T-helper 1 cell (primary cell): ENCODE measurements around the gene TVP23A.
A peak's percentile ranks its signal among the peaks of the same experiment; 100 is the strongest.
"Not testable (repeated sequence)": the region's sequence is repeated elsewhere in the genome, so short reads cannot be mapped to it uniquely, and the experiment has no call there.

ENCODE experiments used
- DNase-seq, 5 donors: peaks; one replicate each; pipeline ENCODE4 v3.0.0-alpha.2; 2012 to 2020

The TVP23A gene

DNA sequence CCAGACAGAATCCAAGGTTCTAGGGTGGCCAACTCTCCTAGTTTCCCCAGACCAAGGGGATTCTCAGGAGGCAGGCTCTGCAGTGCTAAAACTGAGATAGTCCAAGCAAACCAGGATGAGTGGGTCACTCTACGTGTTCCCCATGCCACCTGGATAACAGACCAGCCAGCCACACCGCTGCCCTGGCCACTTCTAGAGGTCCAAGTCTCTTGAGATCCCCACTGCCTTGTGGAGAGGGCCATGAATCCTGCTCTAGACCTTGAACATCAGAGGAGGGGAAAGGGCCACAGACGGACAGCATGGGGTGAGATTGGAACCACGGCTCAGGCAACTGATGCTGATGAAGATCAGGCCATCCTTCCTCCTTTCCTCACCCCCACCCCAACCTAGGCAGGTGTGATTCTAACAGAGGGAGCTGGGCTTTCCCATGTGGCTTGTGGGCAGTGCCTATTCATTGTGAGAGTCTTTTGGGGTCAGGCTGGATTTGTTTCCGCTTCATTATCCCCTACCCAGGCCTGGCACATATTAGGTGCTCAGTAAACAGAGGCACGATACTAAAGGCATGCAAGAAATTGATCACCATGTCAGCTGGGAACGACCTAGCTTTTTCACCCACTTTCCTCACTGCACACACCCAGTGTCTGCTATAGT is 16.8 kb upstream of the TVP23A start:
- DNase-seq: peak in 1 of 5 donors; percentile 72

GRCh38 chr16:10834766-10835165 is 16.2 kb upstream of the TVP23A start:
- no peak for DNase-seq

DNA sequence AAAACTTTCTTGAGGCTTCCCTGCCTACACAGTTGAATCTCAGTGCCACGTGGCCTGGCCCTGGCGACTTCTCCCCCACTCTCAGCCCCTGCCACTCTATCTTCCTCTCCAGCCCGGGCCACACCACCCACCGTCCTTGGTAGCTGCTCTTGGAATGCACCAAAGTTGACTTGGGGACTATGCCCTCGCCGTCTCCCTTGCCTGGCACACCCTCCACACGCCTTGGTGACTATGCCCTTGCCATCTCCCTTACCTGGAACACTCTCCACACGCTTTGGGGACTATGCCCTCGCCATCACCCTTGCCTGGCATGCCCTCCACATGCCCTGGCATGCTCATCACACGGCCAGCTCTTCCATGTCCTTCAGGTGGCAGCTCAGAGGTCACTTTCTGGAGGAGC is 15.5 kb upstream of the TVP23A start:
- no peak for DNase-seq

- DNase-seq: no peak
Measured at GRCh38 chr16:10833271-10833670, 14.7 kb upstream of the TVP23A start.

- DNase-seq: no peak
Measured at GRCh38 chr16:10831894-10832886, 13.6 kb upstream of the TVP23A start.

DNA sequence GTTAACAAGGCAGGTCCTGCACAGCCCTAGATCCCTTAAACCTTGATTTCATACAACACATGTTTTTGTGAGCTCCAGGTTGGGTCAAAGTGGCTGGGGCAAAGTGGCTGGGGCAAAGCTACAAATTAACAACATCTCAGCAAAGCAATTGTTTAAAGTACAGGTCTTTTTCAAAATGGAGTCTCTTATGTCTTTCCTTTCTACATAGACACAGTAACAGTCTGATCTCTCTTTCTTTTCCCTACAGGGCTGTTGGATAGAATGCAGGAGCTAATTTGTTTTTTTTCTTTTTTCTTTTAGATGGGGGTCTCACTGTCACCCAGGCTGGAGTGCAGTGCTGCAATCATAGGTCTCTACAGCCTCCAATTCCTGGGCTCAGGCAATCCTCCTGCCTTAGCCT is 11.6 kb upstream of the TVP23A start:
- DNase-seq: not testable (repeated sequence)

DNA sequence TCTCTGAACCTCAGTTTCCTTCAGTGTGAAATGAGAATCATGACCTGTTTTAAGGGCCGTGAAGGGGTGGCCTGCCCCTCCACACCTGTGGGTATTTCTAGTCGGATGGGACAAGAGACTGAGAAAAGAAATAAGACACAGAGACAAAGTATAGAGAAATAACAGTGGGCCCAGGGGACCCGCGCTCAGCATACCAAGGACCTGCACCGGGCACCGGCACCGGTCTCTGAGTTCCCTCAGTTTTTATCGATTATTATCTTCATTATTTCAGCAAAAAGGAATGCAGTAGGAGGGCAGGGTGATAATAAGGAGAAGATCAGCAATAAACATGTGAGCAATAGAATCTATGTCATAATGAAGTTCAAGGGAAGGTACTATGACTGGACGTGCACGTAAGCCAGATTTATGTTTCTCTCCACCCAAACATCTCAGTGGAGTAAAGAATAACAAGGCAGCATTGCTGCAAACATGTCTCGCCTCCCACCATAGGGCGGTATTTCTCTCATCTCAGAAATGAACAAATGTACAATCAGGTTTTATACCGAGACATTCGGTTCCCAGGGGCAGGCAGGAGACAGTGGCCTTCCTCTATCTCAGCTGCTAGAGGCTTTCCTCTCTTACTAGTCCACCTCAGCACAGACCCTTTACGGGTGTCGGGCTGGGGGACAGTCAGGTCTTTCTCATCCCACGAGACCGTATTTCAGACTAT is 10.9 kb upstream of the TVP23A start:
- DNase-seq: not testable (repeated sequence)

DNA sequence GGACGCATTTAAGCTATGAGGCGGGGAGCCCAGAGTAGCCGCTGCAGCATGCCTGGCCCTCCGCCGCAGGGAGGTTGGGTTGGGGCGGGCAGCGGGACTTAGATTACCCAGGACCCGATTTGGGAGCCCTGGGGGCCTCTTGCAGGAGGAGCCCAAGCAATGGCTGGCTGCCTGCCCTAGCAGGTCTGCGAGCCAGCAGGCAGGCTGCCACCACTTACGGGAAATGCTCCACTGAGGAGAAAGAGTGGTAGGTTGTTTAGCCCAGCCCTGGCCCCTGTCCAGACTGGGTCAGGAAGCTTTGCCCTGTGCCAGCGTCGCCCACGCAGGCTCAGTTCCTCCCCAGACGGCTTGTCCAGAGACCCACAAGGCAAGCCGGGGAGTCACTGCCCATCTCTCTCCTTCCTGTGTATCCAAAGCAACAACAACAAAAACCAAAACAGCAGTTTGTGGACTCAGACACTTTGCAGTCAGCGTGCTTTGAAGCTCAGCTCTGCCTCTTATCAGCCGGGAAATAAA is 10.3 kb upstream of the TVP23A start:
- no peak for DNase-seq

- no peak for DNase-seq
Measured at GRCh38 chr16:10827691-10828341, 9.2 kb upstream of the TVP23A start.

- no peak for DNase-seq
Measured at GRCh38 chr16:10824111-10824893, 5.7 kb upstream of the TVP23A start.

DNA sequence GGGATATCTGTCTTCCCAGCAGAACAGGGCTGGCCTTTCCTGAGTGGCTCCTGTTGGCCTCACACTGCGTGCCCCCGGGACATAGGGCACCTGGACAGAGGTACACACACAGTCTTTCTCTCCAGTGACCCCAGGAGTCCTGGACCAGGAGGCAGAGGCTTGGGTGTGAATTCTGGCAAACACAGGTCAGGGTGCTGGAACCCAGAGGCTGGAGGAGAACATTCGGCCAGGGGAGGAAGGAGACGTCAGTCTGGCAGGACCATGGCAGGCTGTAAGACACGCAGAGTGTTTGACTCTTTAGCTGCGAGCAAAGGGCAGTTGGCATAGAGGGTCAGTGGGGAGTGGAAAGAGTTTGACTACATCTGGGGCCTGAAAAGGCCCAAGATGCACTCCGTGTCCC is 4.1 kb upstream of the TVP23A start:
- no peak for DNase-seq

DNA sequence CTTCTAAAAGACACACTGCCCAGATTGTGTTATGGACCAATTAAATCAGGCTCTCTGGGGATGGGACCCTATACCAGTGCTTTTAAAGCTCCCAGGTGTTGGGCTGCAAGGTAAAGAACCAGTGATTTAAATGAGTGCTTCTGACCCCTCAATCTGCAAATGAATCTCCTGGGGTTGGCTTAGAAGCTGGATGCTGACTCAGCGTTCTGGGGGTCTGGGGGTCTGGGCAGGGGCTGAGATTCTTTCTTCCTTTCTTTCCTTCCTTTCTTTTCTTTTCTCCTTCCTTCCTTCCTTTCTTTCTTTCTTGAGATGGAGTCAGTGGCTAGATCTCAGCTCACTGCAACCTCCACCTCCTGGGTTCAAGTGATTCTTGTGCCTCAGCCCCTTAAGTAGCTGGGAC is 2.0 kb upstream of the TVP23A start:
- DNase-seq: no peak

- no peak for DNase-seq
Measured at GRCh38 chr16:10817514-10817913, 1.1 kb downstream of the TVP23A start.

DNA sequence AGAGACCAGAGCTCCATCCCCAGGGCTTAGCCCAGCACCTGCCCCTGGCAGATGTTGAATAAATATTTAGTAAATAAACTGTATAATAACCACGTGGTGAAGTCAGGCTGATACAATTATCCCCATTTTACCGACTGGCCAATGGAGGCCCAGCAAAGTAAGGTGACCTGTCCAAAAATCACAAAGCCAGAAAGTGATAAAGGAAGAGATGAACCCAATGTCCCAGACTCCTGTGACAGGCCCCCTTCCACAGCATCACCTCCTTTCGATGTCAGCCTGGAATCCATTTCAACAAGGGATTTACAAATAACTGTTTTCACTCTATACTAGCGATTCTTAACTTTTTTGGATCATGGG is 5.5 kb downstream of the TVP23A start:
- no peak for DNase-seq

GRCh38 chr16:10812312-10813098 is 6.1 kb downstream of the TVP23A start:
- peak in 1 of 5 donors; percentile 63 for DNase-seq

DNA sequence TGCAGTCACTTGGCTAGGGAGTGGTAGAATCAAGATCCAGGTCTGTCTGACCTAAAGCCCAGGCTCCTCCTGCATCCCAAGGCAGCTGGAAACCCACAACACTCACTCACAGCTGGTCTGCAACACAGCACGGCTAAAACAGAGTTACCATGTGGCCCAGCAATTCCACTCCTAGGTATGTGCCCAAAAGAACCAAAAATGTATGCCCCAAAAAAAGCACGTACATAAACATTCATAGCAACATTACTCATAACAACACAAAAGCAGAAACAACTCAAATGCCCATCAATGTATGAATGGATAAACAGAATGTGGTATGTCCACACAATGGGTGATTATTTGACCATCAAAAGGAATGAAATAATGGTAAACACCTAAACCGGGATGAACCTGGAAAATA is 8.9 kb downstream of the TVP23A start:
- DNase-seq: no peak

DNA sequence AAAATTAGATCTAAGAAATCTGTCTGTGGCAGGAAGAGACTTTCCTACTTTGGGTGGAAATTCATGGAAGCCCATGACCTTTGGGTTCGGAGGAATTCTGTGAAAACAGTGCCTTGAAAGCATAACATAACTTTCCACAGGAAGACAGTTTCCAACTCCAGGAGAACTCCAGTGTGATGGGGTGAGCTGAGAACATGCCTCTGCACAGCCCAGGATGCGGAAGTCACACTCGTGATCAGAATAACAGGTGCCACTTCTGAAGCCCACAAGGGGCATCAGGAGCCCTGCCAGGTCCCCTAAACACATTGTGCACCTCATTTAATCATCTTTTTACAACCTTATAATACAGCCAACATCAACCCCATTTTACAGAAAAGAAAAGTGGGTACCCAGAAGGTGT is 9.7 kb downstream of the TVP23A start:
- DNase-seq: no peak

DNA sequence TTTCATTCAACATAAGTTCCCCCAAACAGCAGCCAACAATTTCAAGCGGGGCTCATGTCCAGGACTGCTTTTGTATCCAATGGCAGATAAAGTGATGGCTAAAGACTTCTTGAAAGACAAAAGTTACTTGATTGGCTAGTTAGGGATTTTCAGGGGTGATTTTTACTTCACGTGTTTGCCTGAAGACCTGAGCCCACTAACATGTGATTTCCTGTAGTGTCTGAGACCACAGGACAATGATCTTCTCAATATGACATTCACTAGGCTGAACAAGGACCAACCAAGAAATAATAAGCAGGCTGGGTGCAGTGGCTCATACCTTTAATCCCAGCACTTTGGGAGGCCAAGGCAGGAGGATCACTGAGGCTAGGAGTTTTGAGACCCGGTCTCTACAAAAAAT is 10.4 kb downstream of the TVP23A start:
- no peak for DNase-seq

DNA sequence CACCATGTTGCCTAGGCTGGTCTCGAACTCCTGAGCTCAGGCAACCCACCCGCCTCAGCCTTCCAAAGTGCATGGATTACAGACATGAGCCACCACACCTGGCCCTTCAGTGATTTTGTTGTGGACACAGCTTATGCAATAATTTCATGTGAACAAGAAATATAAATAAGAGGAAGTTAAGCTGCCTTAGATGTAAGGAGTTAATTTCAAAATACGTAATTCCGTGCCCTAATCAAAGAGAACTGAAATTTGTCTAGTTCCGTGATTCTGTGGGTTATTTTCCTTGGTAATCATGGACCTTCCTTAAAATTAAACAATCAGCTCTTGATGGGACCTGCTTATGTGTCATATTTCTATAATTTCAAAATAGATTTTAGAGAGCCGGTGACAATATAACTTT is 11.9 kb downstream of the TVP23A start:
- DNase-seq: no peak

DNA sequence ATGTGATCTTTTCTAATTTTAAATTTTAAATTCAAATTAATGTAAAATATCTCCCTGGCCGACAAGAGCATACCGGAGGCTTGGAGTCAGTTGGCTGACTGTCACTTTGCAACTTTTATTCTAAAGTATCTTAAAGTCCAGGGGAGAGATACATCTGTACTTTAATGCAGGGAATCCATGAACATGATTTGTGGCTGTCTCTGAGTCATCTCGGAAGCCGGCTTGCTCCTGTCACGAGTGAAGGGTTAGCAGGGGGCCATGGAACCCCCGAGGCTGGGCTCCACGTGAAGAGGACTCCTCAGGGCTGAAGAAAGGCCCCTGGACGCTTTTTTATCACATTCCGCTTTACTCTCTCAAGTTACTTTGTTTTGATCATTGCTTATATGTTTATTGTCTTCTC is 13.3 kb downstream of the TVP23A start:
- DNase-seq: no peak

- DNase-seq: no peak
Measured at GRCh38 chr16:10799736-10800135, 18.9 kb downstream of the TVP23A start.
